Measurements from ENCODE around the gene LRP5.

LRP5 gene

GRCh38 chr11:68436985-68437926 lies 124.9 kb downstream of the LRP5 start:
- Histone ChIP-seq H3K9ac (ENCODE audit: low read length) (no peak overlapping the region), H3K4me3 (ENCODE audit: insufficient read depth, low read length, poor library complexity, severe bottlenecking) (no peak overlapping the region), H3K9me3 (ENCODE audit: insufficient read depth, low read length) (no peaks in the 10 kb centered on the region)

GRCh38 chr11:68437927-68438657 lies 125.7 kb downstream of the LRP5 start:
- no peak overlapping the region for H3K4me3 ChIP-seq (ENCODE audit: insufficient read depth, low read length, poor library complexity, severe bottlenecking)
- H3K79me2 ChIP-seq (ENCODE audit: insufficient read depth, low read length) = no peaks in the 10 kb centered on the region
- H4K20me1 ChIP-seq (ENCODE audit: low read depth, low read length) = no peaks in the 10 kb centered on the region
- H3K36me3 ChIP-seq (ENCODE audit: low read length) = no peaks in the 10 kb centered on the region
- no peaks in the 10 kb centered on the region for H3K27me3 ChIP-seq (ENCODE audit: low read length)
- H3F3A ChIP-seq (ENCODE audit: insufficient read depth) = no peaks in the 10 kb centered on the region
- no peak for TF ChIP-seq EZH2phosphoT487 (conservative IDR thresholded peaks at IDR 0.05; ENCODE audit: low read length)
- TF ChIP-seq CTCF (IDR thresholded peaks at IDR 0.05; ENCODE audit: insufficient read depth, low read length, poor library complexity, severe bottlenecking) = no peak
- no peak overlapping the region for H3K4me2 ChIP-seq (ENCODE audit: low read depth, low read length, poor library complexity, severe bottlenecking)
- H3K9me3 ChIP-seq (ENCODE audit: insufficient read depth, low read length) = no peaks in the 10 kb centered on the region
- H3K9ac ChIP-seq (ENCODE audit: low read length) = no peak overlapping the region
- no peak overlapping the region for H2AFZ ChIP-seq (ENCODE audit: low read depth, low read length, severe bottlenecking)
- no peak overlapping the region for H3K27ac ChIP-seq (ENCODE audit: low read depth, low read length)
- no peaks in the 10 kb centered on the region for H3K9me2 ChIP-seq (replicated peaks; ENCODE audit: insufficient read depth, low read length)

More at GRCh38 chr11:68436985-68437926, 124.9 kb downstream of the LRP5 start:
- Histone ChIP-seq H3K27me3 (ENCODE audit: low read length) (no peaks in the 10 kb centered on the region), H4K20me1 (ENCODE audit: low read depth, low read length) (no peaks in the 10 kb centered on the region), H3K79me2 (ENCODE audit: insufficient read depth, low read length) (no peaks in the 10 kb centered on the region), H3K9me2 (replicated peaks; ENCODE audit: insufficient read depth, low read length) (no peaks in the 10 kb centered on the region), H3K4me2 (ENCODE audit: low read depth, low read length, poor library complexity, severe bottlenecking) (no peak overlapping the region), H3F3A (ENCODE audit: insufficient read depth) (no peaks in the 10 kb centered on the region), H3K36me3 (ENCODE audit: low read length) (no peaks in the 10 kb centered on the region), H3K27ac (ENCODE audit: low read depth, low read length) (no peak overlapping the region), H2AFZ (ENCODE audit: low read depth, low read length, severe bottlenecking) (no peak overlapping the region)
- TF ChIP-seq CTCF (IDR thresholded peaks at IDR 0.05; ENCODE audit: insufficient read depth, low read length, poor library complexity, severe bottlenecking) = no peak
- TF ChIP-seq EZH2phosphoT487 (conservative IDR thresholded peaks at IDR 0.05; ENCODE audit: low read length) = no peak

- TF ChIP-seq EZH2phosphoT487 (conservative IDR thresholded peaks at IDR 0.05; ENCODE audit: low read length) (no peak), CTCF (IDR thresholded peaks at IDR 0.05; ENCODE audit: insufficient read depth, low read length, poor library complexity, severe bottlenecking) (no peak)
- no peaks in the 10 kb centered on the region for H3K9me2 ChIP-seq (replicated peaks; ENCODE audit: insufficient read depth, low read length)
- no peaks in the 10 kb centered on the region for H3K36me3 ChIP-seq (ENCODE audit: low read length)
- H3K4me2 ChIP-seq (ENCODE audit: low read depth, low read length, poor library complexity, severe bottlenecking) = no peak overlapping the region
- H3K79me2 ChIP-seq (ENCODE audit: insufficient read depth, low read length) = no peaks in the 10 kb centered on the region
- no peak overlapping the region for H2AFZ ChIP-seq (ENCODE audit: low read depth, low read length, severe bottlenecking)
- no peaks in the 10 kb centered on the region for H3F3A ChIP-seq (ENCODE audit: insufficient read depth)
- H4K20me1 ChIP-seq (ENCODE audit: low read depth, low read length) = no peaks in the 10 kb centered on the region
- no peaks in the 10 kb centered on the region for H3K27me3 ChIP-seq (ENCODE audit: low read length)
- no peak overlapping the region for H3K27ac ChIP-seq (ENCODE audit: low read depth, low read length)
- no peak overlapping the region for H3K9ac ChIP-seq (ENCODE audit: low read length)
- no peak overlapping the region for H3K4me3 ChIP-seq (ENCODE audit: insufficient read depth, low read length, poor library complexity, severe bottlenecking)
- no peaks in the 10 kb centered on the region for H3K9me3 ChIP-seq (ENCODE audit: insufficient read depth, low read length)
Observed at GRCh38 chr11:68438658-68439259, 126.4 kb downstream of the LRP5 start.
